HEK293T (cell line): ENCODE measurements around the gene ZXDC.

Experiments used
- FOXK2 ChIP-seq: fragments of 450-650 bp; IDR thresholded peaks from 2 replicates; pipeline ENCODE4 v1.6.1; 2016; ENCODE audit warnings: mild to moderate bottlenecking
- HDGF ChIP-seq: fragments of 450-650 bp; IDR thresholded peaks from 2 replicates; pipeline ENCODE4 v1.6.1; 2017; ENCODE audit warnings: antibody characterized with exemption, borderline replicate concordance
- NFRKB ChIP-seq: fragments of 450-650 bp; IDR thresholded peaks from 2 replicates; pipeline ENCODE4 v1.6.1; 2016; ENCODE audit warnings: mild to moderate bottlenecking, moderate library complexity

- no peak for TF ChIP-seq NFRKB
- no peak for TF ChIP-seq HDGF
- TF ChIP-seq FOXK2, result no peak
Observed at GRCh38 chr3:126435456-126436315, 40.0 kb downstream of the ZXDC start.
